ENCODE measurements around the gene ADORA1. TPM values are rescaled to one million over a fixed set of nuclear protein-coding genes. Genes with fewer than 3 reads are reported as not detected.

The ADORA1 gene
- not detected for polyA plus RNA-seq (ENCODE audit: low read depth in 6 of 6)

DNA sequence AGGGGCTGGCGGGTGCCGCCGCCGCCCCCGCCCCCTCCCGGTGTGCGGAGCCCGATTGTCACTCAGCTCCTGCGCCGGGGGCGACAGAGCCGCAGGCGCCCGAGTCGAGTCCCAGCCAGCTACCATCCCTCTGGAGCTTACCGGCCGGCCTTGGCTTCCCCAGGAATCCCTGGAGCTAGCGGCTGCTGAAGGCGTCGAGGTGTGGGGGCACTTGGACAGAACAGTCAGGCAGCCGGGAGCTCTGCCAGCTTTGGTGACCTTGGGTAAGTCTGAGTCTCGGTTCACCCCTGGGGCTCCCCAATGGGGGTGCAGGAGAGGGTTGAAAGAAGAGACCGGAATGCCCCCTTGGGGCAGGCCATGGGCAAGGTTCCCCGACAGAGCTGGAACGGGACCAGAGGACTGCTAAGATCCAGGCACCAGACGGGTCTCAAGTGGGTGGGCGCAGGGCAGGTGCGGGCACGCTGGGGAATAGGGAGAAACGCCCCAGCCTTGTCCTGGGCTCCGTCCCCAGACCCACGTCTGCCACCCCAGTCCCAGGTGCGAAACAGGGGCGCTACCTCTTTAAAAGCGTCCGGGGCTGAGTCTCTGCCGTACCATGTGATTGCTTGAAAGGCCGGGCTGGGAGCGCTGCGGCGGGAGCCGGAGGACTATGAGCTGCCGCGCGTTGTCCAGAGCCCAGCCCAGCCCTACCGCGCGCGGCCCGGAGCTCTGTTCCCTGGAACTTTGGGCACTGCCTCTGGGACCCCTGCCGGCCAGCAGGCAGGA lies at the start of gene ADORA1:
ADORA1 (plus strand) TSS at position 61 of the 765 bp plus-strand sequence. CDS start 1,116 bp downstream, outside the sequence.
- peaks cover 0 to 9% of the 10 kb centered on the region in 2 donors for H3K36me3 Mint-ChIP-seq
- peak within 1 kb of the TSS in 1 of 6 donors; percentile 60 for H3K27ac Mint-ChIP-seq
- H3K4me3 Mint-ChIP-seq = peak within 1 kb of the TSS in 7 of 8 donors; percentile 54 to 77 (median 63)
- ATAC-seq (ENCODE audit: low read depth in 2 of 2) (no peak), DNase-seq (no peak)
- no peaks in the 10 kb centered on the region for H3K9me3 Mint-ChIP-seq
- H3K4me1 Mint-ChIP-seq = peaks cover 19 to 26% (median 23%) of the 10 kb centered on the region in 3 donors
- peaks cover 37 to 77% (median 72%) of the 10 kb centered on the region in 3 donors for H3K27me3 Mint-ChIP-seq

DNA sequence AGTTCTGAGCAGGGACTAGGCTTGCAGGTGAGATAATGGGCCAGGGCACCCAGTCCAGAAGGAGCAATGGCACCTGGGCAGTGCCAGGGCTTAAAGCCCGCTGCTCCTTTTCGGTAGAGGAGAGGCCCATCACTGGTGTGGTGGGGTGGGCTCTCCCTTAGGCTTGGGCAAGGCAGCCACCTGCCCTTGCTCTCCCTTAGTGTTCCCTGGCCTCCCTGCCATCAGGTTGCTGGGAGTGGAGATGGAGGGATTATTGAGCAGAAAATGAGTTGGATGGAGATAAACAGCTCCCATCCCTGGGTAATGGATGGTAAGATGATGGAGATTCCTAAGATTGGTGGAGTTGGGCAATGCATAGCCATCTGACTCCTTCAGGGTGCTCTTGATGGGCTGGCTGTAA lies 49.6 kb upstream of the ADORA1 start:
- ATAC-seq (ENCODE audit: low read depth in 2 of 2) (no peak), DNase-seq (no peak)
- peaks cover 0 to 1% (median 0%) of the 10 kb centered on the region in 7 donors for H3K9me3 Mint-ChIP-seq
- peaks cover 32 to 73% (median 60%) of the 10 kb centered on the region in 3 donors for H3K27me3 Mint-ChIP-seq
- H3K4me3 Mint-ChIP-seq = no peak overlapping the region
- peaks cover 0 to 7% of the 10 kb centered on the region in 2 donors for H3K36me3 Mint-ChIP-seq
- peaks cover 6 to 12% (median 6%) of the 10 kb centered on the region in 3 donors for H3K4me1 Mint-ChIP-seq
- H3K27ac Mint-ChIP-seq = no peak overlapping the region

DNA sequence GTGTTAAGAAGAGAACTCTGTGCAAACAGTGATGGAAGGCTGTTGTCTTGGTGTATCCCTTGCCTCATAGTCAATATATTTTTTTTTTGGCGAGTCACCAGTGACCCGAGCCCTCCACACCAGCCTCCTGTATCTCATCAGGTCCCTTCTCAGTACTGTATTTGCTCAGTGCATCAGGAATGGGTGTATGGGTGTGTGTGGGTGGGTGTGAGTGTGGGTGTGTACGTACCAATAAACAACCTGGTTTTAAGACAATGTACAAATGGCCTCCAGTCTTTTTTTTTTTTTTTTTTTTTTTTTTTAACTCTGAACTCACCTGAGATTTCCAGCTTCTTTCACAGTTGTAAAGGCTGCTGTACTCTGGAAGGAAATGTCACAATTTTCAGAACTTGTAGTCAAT lies 49.0 kb upstream of the ADORA1 start:
- DNase-seq = no peak
- peaks cover 0 to 1% (median 0%) of the 10 kb centered on the region in 7 donors for H3K9me3 Mint-ChIP-seq
- no peak overlapping the region for H3K27ac Mint-ChIP-seq

DNA sequence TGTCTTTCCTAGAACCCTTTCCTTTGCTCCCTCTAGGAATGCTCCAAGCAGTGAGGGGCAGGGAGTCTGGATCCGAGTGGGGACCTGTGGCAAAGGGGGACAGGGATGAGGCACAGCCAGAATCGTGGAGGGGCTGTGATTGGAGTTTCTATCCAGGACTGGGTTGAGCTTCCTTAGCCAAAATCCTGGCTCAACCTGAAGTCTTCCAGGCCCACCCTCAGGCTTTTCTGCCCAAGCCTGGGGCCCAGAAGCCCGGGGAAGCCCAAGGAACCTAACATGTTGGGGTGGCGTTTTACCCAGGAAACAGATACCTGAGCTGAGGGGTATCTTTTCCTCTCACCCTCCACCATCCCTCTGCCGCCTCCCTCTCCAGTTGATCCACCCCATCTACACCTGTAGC lies 47.1 kb upstream of the ADORA1 start:
- Mint-ChIP-seq H3K27ac (no peak overlapping the region), H3K4me3 (no peak overlapping the region), H3K9me3 (peaks cover 0 to 1% (median 0%) of the 10 kb centered on the region in 7 donors), H3K27me3 (peaks cover 24 to 53% (median 38%) of the 10 kb centered on the region in 3 donors), H3K4me1 (peaks cover 5 to 6% (median 6%) of the 10 kb centered on the region in 3 donors), H3K36me3 (peaks cover 0 to 7% of the 10 kb centered on the region in 2 donors)
- ATAC-seq (ENCODE audit: low read depth in 2 of 2) = no peak
- DNase-seq = no peak

More for the DNA sequence above, 49.0 kb upstream of the ADORA1 start:
- peaks cover 30 to 68% (median 55%) of the 10 kb centered on the region in 3 donors for H3K27me3 Mint-ChIP-seq
- peaks cover 6 to 12% (median 6%) of the 10 kb centered on the region in 3 donors for H3K4me1 Mint-ChIP-seq
- no peak overlapping the region for H3K4me3 Mint-ChIP-seq
- H3K36me3 Mint-ChIP-seq = peaks cover 0 to 7% of the 10 kb centered on the region in 2 donors
- no peak for ATAC-seq (ENCODE audit: low read depth in 2 of 2)

DNA sequence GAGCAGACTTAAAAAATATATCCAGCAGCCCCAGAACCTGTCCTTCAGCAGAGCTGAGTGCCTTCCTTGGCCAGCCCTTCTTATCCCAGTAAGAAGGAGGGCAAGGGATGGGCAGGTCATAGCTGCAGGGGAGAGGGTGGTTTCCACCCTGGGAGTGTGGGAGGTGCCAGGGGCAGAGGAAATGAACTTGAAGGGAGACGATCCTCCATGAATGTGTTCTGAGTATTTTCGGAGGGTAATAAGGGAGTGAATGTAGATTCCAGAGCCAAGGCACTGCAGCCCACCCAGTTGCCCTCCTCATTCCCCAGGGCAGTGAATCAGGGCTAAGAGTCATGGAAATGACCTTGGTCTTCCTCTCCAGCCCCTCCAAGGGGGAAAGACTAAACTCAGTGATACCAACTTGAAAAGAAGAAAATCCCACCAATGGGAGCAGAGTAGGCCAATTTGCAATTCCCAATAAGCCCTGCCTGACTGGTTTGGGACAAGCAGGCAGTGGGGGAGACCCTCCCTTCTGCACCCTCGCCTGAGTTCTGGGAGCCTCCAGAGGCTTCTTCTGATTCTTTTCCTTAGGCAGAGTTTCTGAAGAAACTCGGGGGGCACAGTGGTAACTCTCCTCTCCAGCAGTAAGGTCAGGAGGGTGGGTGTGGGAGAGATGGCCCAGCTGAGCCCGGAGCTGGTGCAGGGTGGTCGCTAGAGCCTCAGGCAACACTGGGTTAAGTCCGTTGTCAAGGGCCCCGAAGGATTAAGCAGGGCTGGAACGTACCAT lies 45.9 kb upstream of the ADORA1 start:
- no peak for ATAC-seq (ENCODE audit: low read depth in 2 of 2)
- Mint-ChIP-seq H3K9me3 (peaks cover 0 to 1% (median 0%) of the 10 kb centered on the region in 7 donors), H3K27ac (no peak overlapping the region)

DNA sequence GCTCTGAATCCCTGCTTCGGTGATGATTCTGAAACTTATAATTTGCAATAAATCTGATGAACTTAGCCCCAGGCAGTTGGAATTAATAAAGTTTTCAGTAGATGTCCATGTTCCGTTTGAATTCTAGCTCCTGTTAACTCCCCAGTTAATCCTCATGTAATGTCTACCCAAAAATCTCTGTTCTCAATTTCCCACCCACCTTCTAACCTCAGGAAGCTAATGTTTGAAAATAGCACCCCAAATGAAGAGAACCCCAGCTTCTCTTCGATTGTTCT lies 45.4 kb upstream of the ADORA1 start:
- DNase-seq = no peak
- Mint-ChIP-seq H3K27ac (no peak overlapping the region), H3K9me3 (peaks cover 0 to 1% (median 0%) of the 10 kb centered on the region in 7 donors), H3K4me3 (no peak overlapping the region), H3K36me3 (no peaks in the 10 kb centered on the region), H3K4me1 (no peaks in the 10 kb centered on the region), H3K27me3 (peaks cover 19 to 41% (median 30%) of the 10 kb centered on the region in 3 donors)
- no peak for ATAC-seq (ENCODE audit: low read depth in 2 of 2)

More for the DNA sequence above, 45.9 kb upstream of the ADORA1 start:
- no peak for DNase-seq
- Mint-ChIP-seq H3K4me1 (no peaks in the 10 kb centered on the region), H3K36me3 (no peaks in the 10 kb centered on the region), H3K27me3 (peaks cover 19 to 44% (median 30%) of the 10 kb centered on the region in 3 donors), H3K4me3 (no peak overlapping the region)

DNA sequence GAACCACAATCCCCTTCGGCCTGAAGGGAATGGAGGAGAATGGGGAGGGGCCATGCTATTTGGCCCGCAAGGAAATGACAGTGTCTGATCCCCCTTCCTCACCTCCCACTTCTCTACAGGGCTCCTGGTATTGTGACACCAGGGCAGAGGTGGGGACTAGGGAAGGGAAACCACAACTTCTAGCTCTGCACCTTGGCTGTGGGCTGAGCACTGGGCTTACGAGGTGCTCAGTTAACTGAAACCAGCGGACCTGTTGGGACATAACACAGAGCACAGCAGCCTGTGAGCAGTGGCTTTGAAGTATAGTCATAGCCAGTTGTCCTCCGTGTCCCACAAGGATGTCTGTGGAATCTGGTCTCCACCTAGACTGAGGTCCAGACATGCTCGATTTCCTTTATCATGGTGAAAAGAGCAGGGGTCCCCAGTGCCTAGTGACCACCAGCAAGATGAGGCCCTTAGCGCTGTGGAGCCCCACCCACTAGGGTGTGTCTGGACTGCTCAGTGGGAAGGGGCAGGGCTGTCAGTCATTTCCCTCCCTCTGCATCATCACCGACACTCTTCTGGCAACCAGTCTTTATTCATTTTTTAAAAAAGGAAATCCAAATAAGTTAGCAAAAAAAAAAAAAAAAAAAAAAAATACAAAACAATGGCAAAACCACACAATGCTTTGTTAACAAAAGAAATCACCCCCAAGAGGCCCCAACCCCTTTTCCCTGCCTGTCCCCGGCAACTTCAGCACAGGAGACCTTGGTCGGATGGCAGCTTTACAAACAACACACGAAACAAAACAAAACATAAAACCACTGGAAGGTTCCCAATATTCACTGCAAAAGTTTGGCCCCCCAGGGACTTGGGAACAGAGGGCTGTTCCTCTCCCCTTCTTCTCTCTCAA lies 44.7 kb upstream of the ADORA1 start:
- Mint-ChIP-seq H3K9me3 (no peaks in the 10 kb centered on the region), H3K27me3 (peaks cover 19 to 40% (median 28%) of the 10 kb centered on the region in 3 donors), H3K4me1 (no peaks in the 10 kb centered on the region), H3K27ac (peak overlapping the region in 1 of 6 donors; percentile 44), H3K36me3 (no peaks in the 10 kb centered on the region), H3K4me3 (no peak overlapping the region)
- DNase-seq (no peak), ATAC-seq (ENCODE audit: low read depth in 2 of 2) (no peak)

DNA sequence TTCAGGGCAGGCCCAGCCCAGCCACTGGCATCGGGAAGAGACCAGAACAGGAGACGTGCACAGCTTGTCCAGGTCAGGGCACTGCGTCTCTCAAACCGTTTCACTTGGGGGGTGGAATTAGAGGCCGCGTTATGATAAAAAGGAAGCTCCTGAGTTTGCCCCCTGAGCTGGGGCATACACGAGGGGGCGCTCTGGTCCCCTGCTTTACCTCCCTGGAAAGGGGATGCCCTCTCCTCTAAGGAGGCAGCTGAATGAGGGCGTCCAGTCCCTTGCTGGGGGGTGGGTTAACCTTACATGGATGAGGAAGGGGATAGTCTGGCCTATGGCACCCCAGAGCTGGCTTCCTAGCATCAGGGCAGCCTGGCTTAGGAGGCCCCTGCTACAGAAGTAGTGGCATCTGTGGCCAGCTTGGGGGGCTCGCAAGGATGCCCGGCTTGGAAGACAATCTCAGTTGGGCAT lies 44.0 kb upstream of the ADORA1 start:
- Mint-ChIP-seq H3K27ac (peak overlapping the region in 1 of 6 donors; percentile 7), H3K4me3 (no peak overlapping the region), H3K9me3 (no peaks in the 10 kb centered on the region), H3K36me3 (no peaks in the 10 kb centered on the region), H3K4me1 (no peaks in the 10 kb centered on the region), H3K27me3 (peaks cover 24 to 34% (median 29%) of the 10 kb centered on the region in 3 donors)
- ATAC-seq (ENCODE audit: low read depth in 2 of 2) (no peak), DNase-seq (no peak)

DNA sequence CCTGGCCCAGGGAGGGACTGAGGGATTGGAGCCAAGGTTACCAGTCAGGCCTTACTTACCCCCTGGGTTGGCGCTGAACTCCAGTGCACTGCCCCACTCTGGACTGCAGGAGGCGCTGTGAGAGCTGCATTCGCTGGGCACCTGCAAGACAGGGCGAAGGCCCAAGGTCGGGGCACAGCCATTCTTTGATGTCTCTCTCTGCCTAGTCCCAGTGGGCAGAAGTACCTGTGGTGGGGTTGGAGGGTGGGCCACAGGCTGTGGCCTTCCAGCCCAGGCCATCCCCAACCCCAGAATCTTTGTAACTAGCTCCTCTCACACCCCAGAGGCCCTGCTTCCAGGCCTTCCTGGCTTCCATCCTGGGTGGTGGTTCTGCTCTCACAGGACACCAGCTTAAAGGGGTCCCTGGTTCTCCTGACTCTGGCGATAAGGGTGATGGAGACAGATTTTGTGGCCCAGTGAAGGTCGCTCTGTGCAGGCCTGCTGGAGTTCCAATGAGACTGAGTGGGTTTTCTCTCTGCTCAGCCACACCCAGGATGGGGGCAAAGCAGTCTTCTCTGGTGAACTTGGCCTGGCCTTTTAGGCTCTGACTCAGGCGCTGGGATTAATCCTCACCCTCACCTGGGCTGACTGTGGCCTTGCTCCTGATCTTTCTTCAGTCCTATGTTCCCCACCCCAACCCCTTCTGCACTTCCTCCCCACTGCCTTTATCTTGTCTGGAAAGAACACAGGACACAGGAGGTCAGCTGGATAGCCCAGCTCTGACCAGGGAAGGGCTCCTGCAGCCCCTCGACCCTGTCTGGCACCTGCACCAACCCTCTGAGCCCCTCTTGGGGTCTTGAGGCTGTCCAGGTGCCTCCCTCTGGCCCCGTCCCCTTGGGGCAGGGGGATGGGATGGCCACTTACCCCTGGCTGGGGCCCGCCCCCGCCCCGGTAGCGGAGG lies 42.7 kb upstream of the ADORA1 start:
- Mint-ChIP-seq H3K4me1 (no peaks in the 10 kb centered on the region), H3K27me3 (peaks cover 17 to 31% (median 24%) of the 10 kb centered on the region in 3 donors), H3K4me3 (peak overlapping the region in 1 of 8 donors; percentile 22), H3K27ac (no peak overlapping the region), H3K36me3 (no peaks in the 10 kb centered on the region), H3K9me3 (no peaks in the 10 kb centered on the region)
- ATAC-seq (ENCODE audit: low read depth in 2 of 2) (no peak), DNase-seq (no peak)

DNA sequence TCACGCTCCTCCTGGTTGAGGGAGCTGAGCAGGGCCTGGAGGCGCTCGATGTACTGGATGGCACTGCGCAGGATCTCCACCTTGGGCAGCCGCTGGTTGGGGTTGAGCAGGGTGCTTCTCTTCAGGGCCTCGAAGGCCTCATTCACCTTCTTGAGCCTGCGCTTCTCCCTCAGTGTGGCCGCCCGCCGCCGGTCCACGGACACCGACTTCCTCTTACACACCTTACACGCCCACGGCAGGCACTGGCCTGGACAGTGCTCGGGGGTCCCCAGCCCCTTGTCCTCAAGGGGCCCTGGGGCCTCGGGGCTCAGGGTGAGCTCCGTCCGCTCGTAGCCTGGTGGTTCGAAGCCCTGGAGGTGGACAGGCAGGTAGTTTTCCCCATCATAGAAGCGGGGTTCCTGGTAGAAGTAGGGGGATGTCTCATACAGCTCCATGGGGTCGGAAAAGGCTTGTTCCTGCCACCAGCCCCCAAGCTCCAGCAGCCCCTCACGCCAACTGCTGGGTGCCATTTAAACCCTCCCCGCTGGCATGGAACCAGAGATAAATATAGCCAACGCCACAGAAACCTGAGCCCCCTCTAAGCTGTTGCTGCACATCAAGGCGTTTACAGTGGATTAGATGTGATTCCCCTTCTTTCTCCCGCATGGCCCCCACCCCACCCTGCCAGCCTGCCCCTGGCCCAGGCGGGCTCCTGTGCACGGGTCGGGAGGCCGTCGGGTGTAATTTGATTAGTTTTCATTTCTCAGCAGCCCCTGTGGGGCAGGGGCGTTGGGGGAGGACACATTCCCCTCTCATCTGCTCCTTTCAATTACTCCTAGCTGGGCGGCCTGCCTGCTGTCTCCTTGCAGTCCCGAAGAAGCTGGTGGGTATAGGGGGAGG lies 41.8 kb upstream of the ADORA1 start, which contains the start of gene MYOG:
MYOG (minus strand) TSS at position 485 of the 879 bp plus-strand sequence; CDS start at position 434, 51 bp downstream.
- no peak for DNase-seq
- H3K4me3 Mint-ChIP-seq = peak within 1 kb of the TSS in 1 of 8 donors; percentile 22
- H3K9me3 Mint-ChIP-seq = no peaks in the 10 kb centered on the region
- peaks cover 0 to 5% of the 10 kb centered on the region in 2 donors for H3K36me3 Mint-ChIP-seq
- ATAC-seq (ENCODE audit: low read depth in 2 of 2) = no peak
- no peaks in the 10 kb centered on the region for H3K4me1 Mint-ChIP-seq
- no peak within 1 kb of the TSS for H3K27ac Mint-ChIP-seq
- peaks cover 18 to 39% (median 24%) of the 10 kb centered on the region in 3 donors for H3K27me3 Mint-ChIP-seq

DNA sequence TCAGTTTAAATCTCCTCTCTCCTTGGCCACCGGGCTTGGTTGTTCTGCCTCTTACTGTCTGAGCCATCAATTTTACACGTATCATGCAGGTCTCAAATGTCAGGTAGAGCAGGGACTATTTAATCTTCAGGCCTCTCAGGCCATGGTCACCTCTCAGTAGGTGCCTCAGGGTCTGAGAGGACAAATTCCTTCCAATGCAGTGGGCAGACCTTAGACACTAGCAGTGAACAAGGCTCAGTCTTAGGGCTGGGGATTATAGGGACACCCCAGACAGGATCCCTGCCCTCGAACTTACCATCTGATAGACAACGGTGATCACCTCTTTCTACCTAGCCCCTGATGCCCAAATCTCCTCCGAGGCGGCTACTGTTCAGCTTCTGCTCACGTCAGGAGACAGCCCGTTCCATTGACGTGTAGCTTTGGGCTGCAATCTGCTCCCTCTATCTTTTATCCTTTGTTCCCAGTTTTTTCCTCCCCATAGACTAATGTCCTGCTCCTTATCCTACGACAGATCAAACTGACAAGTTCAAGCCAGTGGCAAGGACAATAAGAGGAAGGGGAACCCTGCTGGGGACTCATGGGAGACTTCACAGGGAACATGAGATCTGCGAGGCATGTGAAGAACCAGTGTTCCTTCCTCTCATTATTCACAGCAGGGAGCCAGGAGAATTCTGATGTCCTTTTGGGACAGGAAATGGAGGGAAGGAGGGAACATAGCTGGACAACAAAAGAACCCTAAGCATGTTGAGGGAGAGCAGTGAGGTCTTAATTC lies 40.3 kb upstream of the ADORA1 start:
- DNase-seq (no peak), ATAC-seq (ENCODE audit: low read depth in 2 of 2) (no peak)
- Mint-ChIP-seq H3K36me3 (peaks cover 0 to 7% of the 10 kb centered on the region in 2 donors), H3K27me3 (peaks cover 15 to 39% (median 27%) of the 10 kb centered on the region in 3 donors), H3K27ac (no peak overlapping the region), H3K4me3 (no peak overlapping the region), H3K4me1 (no peaks in the 10 kb centered on the region), H3K9me3 (no peaks in the 10 kb centered on the region)

Measured in naive B cell (primary cell).